ENCODE measurements around the gene MALRD1. TPM values are rescaled to one million over a fixed set of nuclear protein-coding genes. Genes with fewer than 3 reads are reported as not detected.

Gene MALRD1
- total and polyA plus RNA-seq, 2 of the 8 experiments (the other 6 are each of a cell fraction or from before 2014, with no cell fraction given) = 0.32 to 0.35 TPM

DNA sequence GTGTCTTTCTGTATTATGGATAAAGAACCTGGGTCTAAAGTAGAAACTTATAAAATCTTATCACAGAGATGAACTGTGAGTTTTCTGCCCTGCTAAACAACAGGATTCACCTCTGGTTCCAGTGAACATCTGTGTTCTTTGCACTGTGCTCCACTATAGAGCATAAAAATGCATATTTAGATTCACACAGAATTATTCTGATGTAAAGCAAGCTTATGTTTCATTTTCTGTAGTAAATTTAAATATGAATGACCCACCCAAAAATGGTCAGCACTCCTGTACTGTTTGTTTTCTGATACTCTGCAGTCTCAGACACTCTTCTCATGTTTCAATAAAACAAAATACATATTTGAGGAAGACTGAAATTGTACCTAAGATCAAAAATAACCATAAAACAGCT is 563.2 kb downstream of the MALRD1 start:
- Histone ChIP-seq H2BK5ac (ENCODE audit: low read depth, low read length) (no peak overlapping the region), H4K91ac (replicated peaks; ENCODE audit: insufficient read length, low read length) (no peak overlapping the region), H3K4me1 (replicated peaks in 1 of 4; ENCODE audit: control insufficient read depth in 3 of 4, insufficient read depth in 4 of 4, low read length in 3 of 4) (no peaks in the 10 kb centered on the region), H2BK20ac (ENCODE audit: low read length) (no peak overlapping the region), H4K20me1 (replicated peaks in 1 of 2; ENCODE audit: control insufficient read depth in 1 of 2, insufficient read depth in 2 of 2, low read length in 2 of 2) (no peaks in the 10 kb centered on the region), H3K4me3 (ENCODE audit: extremely low read depth in 1 of 4, insufficient read depth in 2 of 4, low read depth in 3 of 4, low read length in 4 of 4) (no peak overlapping the region), H2BK120ac (replicated peaks; ENCODE audit: low read depth, low read length) (no peak overlapping the region), H3K4me2 (ENCODE audit: insufficient read depth in 1 of 2, low read depth in 2 of 2, low read length in 2 of 2) (no peak overlapping the region), H3K36me3 (ENCODE audit: control insufficient read depth in 2 of 4, insufficient read depth in 4 of 4, low read length in 3 of 4) (no peaks in the 10 kb centered on the region), H2BK12ac (ENCODE audit: low read depth, low read length) (no peak overlapping the region), H3K79me1 (ENCODE audit: low read depth, low read length) (no peaks in the 10 kb centered on the region), H3K23ac (ENCODE audit: insufficient read length) (no peak overlapping the region), H3K9ac (replicated peaks in 1 of 4; ENCODE audit: extremely low read depth in 1 of 4, low read depth in 3 of 4, low read length in 3 of 4) (no peak overlapping the region), H3K27me3 (replicated peaks in 1 of 4; ENCODE audit: control insufficient read depth in 3 of 4, extremely low read depth in 1 of 4, insufficient read depth in 3 of 4, low read length in 3 of 4) (no peaks in the 10 kb centered on the region), H3K79me2 (ENCODE audit: control insufficient read depth in 1 of 2, insufficient read depth in 2 of 2, low read length in 2 of 2) (no peaks in the 10 kb centered on the region), H3K14ac (ENCODE audit: insufficient read length) (no peak overlapping the region), H2AK5ac (ENCODE audit: low read depth, low read length) (no peak overlapping the region), H4K5ac (ENCODE audit: insufficient read length, low read depth, low read length) (no peak overlapping the region), H3K9me3 (ENCODE audit: insufficient read depth in 2 of 2, low read depth in 1 of 2, low read length in 1 of 2) (no peaks in the 10 kb centered on the region), H4K8ac (ENCODE audit: extremely low read depth, insufficient read depth, low read length) (no peak overlapping the region), H3K4ac (replicated peaks; ENCODE audit: insufficient read length, low read depth, low read length) (no peak overlapping the region), H3K23me2 (ENCODE audit: low read depth, low read length) (no peaks in the 10 kb centered on the region), H2AFZ (ENCODE audit: low read length) (no peak overlapping the region), H2BK15ac (ENCODE audit: low read length) (no peak overlapping the region), H3K18ac (ENCODE audit: extremely low read depth, low read length) (no peak overlapping the region), H3K27ac (ENCODE audit: low read depth, low read length) (no peak overlapping the region), H3K56ac (replicated peaks; ENCODE audit: insufficient read length, low read depth, low read length) (no peak overlapping the region)
- FAIRE-seq = no peak
- POLR2A ChIA-PET (ENCODE audit: partially characterized antibody) = no interaction called here
- CTCF ChIA-PET (ENCODE audit: partially characterized antibody) = no interaction called here
- no peak for DNase-seq (ENCODE audit: low read depth in 1 of 2, low spot score in 2 of 2)
- no peak for TF ChIP-seq CBX5 (IDR thresholded peaks at IDR 0.05; ENCODE audit: low read depth, low read length)
- TF ChIP-seq SP1 (IDR thresholded peaks at IDR 0.05; ENCODE audit: low read depth, low read length) = no peak
- no peak for TF ChIP-seq PHF8 (conservative IDR thresholded peaks at IDR 0.05; ENCODE audit: low read depth, low read length)
- no peak for TF ChIP-seq KDM5A (IDR thresholded peaks at IDR 0.05; ENCODE audit: low read length)
- TF ChIP-seq SP4 (IDR thresholded peaks at IDR 0.05; ENCODE audit: low read length) = no peak
- TF ChIP-seq, protein P1, sequence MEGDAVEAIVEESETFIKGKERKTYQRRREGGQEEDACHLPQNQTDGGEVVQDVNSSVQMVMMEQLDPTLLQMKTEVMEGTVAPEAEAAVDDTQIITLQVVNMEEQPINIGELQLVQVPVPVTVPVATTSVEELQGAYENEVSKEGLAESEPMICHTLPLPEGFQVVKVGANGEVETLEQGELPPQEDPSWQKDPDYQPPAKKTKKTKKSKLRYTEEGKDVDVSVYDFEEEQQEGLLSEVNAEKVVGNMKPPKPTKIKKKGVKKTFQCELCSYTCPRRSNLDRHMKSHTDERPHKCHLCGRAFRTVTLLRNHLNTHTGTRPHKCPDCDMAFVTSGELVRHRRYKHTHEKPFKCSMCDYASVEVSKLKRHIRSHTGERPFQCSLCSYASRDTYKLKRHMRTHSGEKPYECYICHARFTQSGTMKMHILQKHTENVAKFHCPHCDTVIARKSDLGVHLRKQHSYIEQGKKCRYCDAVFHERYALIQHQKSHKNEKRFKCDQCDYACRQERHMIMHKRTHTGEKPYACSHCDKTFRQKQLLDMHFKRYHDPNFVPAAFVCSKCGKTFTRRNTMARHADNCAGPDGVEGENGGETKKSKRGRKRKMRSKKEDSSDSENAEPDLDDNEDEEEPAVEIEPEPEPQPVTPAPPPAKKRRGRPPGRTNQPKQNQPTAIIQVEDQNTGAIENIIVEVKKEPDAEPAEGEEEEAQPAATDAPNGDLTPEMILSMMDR (IDR thresholded peaks at IDR 0.05; ENCODE audit: control extremely low read depth in 1 of 3, insufficient read depth in 1 of 3, low read depth in 1 of 3, low read length in 3 of 3) = no peak
- no peak for TF ChIP-seq SIRT6 (IDR thresholded peaks at IDR 0.05; ENCODE audit: low read length)
- TF ChIP-seq, protein P2, sequence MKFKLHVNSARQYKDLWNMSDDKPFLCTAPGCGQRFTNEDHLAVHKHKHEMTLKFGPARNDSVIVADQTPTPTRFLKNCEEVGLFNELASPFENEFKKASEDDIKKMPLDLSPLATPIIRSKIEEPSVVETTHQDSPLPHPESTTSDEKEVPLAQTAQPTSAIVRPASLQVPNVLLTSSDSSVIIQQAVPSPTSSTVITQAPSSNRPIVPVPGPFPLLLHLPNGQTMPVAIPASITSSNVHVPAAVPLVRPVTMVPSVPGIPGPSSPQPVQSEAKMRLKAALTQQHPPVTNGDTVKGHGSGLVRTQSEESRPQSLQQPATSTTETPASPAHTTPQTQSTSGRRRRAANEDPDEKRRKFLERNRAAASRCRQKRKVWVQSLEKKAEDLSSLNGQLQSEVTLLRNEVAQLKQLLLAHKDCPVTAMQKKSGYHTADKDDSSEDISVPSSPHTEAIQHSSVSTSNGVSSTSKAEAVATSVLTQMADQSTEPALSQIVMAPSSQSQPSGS (IDR thresholded peaks at IDR 0.05; ENCODE audit: low read length) = no peak
- no peak for TF ChIP-seq ZNF274 (IDR thresholded peaks at IDR 0.05; ENCODE audit: borderline replicate concordance, extremely low read depth, low read length)
- no peak for TF ChIP-seq SP2 (IDR thresholded peaks at IDR 0.05; ENCODE audit: low read length)
- TF ChIP-seq TCF12 (IDR thresholded peaks at IDR 0.05; ENCODE audit: low read depth, low read length) = no peak
- TF ChIP-seq YY1 (IDR thresholded peaks at IDR 0.05; ENCODE audit: low read depth, low read length) = no peak
- no peak for TF ChIP-seq KDM4A (IDR thresholded peaks at IDR 0.05; ENCODE audit: low read depth, low read length, severe bottlenecking)
